GM23338 (cell line): ENCODE measurements around the gene GRWD1. TPM values are rescaled to one million over a fixed set of nuclear protein-coding genes. Genes with fewer than 3 reads are reported as not detected.

Source experiments
- ATAC-seq: fragments of 200-7000 bp; cut with Tn5 transposase; 3 replicates; pipeline ENCODE4 v1.9.1; 2020
- DNase-seq: peaks from one replicate; pipeline ENCODE4 v3.0.0-alpha.2; 2015; ENCODE audit warnings: low spot score
- H2AFZ ChIP-seq: fragments of 200-600 bp; sonication (generic); 2 replicates; pipeline ENCODE4 v1.8.0; 2016; ENCODE audit warnings: antibody characterized with exemption, mild to moderate bottlenecking, moderate library complexity
- H3F3A ChIP-seq: fragments of 200-600 bp; sonication (generic); replicated peaks from 2 replicates; pipeline ENCODE4 v1.8.0; 2017; ENCODE audit warnings: antibody characterized with exemption, mixed run types, low read depth
- H3K27ac ChIP-seq: fragments of 200-600 bp; sonication (generic); 2 replicates; pipeline ENCODE4 v1.6.1; 2016; ENCODE audit warnings: low read depth
- H3K27me3 ChIP-seq: fragments of 200-600 bp; sonication (generic); 2 replicates; pipeline ENCODE4 v1.8.0; 2016; ENCODE audit warnings: mild to moderate bottlenecking, mixed run types, moderate library complexity; ENCODE audit not compliant: insufficient read depth
- H3K36me3 ChIP-seq: fragments of 200-600 bp; sonication (generic); 2 replicates; pipeline ENCODE4 v1.8.0; 2016; ENCODE audit warnings: mild to moderate bottlenecking; ENCODE audit not compliant: insufficient read depth
- H3K4me1 ChIP-seq: fragments of 200-600 bp; sonication (generic); 2 replicates; pipeline ENCODE4 v1.8.0; 2016; ENCODE audit warnings: mild to moderate bottlenecking, moderate library complexity; ENCODE audit not compliant: insufficient read depth
- H3K4me2 ChIP-seq: fragments of 200-600 bp; sonication (generic); 2 replicates; pipeline ENCODE4 v1.7.1; 2017; ENCODE audit warnings: mixed run types
- H3K4me3 ChIP-seq: fragments of 200-600 bp; sonication (generic); 2 replicates; pipeline ENCODE4 v1.6.1; 2016; ENCODE audit warnings: mixed run types
- H3K79me2 ChIP-seq: fragments of 200-600 bp; sonication (generic); replicated peaks from 2 replicates; pipeline ENCODE4 v1.8.0; 2017; ENCODE audit warnings: mild to moderate bottlenecking; ENCODE audit not compliant: insufficient read depth
- H3K9me2 ChIP-seq: fragments of 200-600 bp; sonication (generic); 2 replicates; pipeline ENCODE4 v1.8.0; 2017; ENCODE audit not compliant: insufficient read depth
- H4K20me1 ChIP-seq: fragments of 200-600 bp; sonication (generic); replicated peaks from 2 replicates; pipeline ENCODE4 v1.8.0; 2017; ENCODE audit warnings: mild to moderate bottlenecking; ENCODE audit not compliant: insufficient read depth
- H3K27ac Mint-ChIP-seq: 2 replicates; pipeline ENCODE4 v1.8.0; 2020; ENCODE audit warnings: inconsistent platforms, mild to moderate bottlenecking, moderate library complexity, mixed read lengths
- H3K27me3 Mint-ChIP-seq: 3 replicates; pipeline ENCODE4 v1.8.0; 2022; ENCODE audit warnings: low read depth, mild to moderate bottlenecking, moderate library complexity, mixed read lengths, inconsistent platforms; ENCODE audit not compliant: insufficient read depth, poor library complexity
- H3K36me3 Mint-ChIP-seq: 3 replicates; pipeline ENCODE4 v1.8.0; 2021; ENCODE audit warnings: low read depth, mild to moderate bottlenecking, inconsistent platforms, moderate library complexity, mixed read lengths
- H3K4me1 Mint-ChIP-seq: 3 replicates; pipeline ENCODE4 v1.8.0; 2020; ENCODE audit warnings: mild to moderate bottlenecking, inconsistent platforms, mixed read lengths
- H3K4me3 Mint-ChIP-seq: 3 replicates; pipeline ENCODE4 v1.8.0; 2021; ENCODE audit warnings: moderate library complexity, mild to moderate bottlenecking, inconsistent platforms, mixed read lengths
- H3K9me3 Mint-ChIP-seq: 3 replicates; pipeline ENCODE4 v1.8.0; 2020; ENCODE audit warnings: moderate library complexity, mild to moderate bottlenecking, inconsistent platforms, mixed read lengths
- CREB1 ChIP-seq: fragments of 250-450 bp; sonication (Bioruptor Pico); IDR thresholded peaks from 2 replicates; pipeline ENCODE4 v1.5.0; 2020; ENCODE audit warnings: low read depth, mild to moderate bottlenecking, moderate library complexity
- ETS1 ChIP-seq: IDR thresholded peaks from 2 replicates; pipeline ENCODE4 v1.6.1; 2016; ENCODE audit warnings: antibody characterized with exemption
- EZH2 ChIP-seq: fragments of 200-600 bp; sonication (generic); IDR thresholded peaks from one replicate; pipeline ENCODE4 v1.8.0; 2017; ENCODE audit warnings: antibody characterized with exemption, mild to moderate bottlenecking, low read depth; ENCODE audit not compliant: unreplicated experiment
- JUNB ChIP-seq: IDR thresholded peaks from one replicate; pipeline ENCODE4 v1.6.1; 2016; ENCODE audit warnings: antibody characterized with exemption; ENCODE audit not compliant: unreplicated experiment
- POLR2AphosphoS5 ChIP-seq: IDR thresholded peaks from 2 replicates; pipeline ENCODE4 v1.6.1; 2016; ENCODE audit warnings: antibody characterized with exemption, low read depth
- STAT1 ChIP-seq: IDR thresholded peaks from one replicate; pipeline ENCODE4 v1.6.1; 2016; ENCODE audit warnings: antibody characterized with exemption; ENCODE audit not compliant: unreplicated experiment
- ZNF114 ChIP-seq: fragments of 250-450 bp; sonication (Bioruptor Pico); IDR thresholded peaks from 2 replicates; pipeline ENCODE4 v1.5.0; 2020; ENCODE audit warnings: mild to moderate bottlenecking, moderate library complexity
- polyA plus RNA-seq: library from polyadenylated mRNA; unstranded; fragments of >200 nt; fragmentation: Nextera tagmentation; extraction: Ambion mirVana; gene quantifications from 2 replicates; pipeline ENCODE4 v1.2.1, GENCODE V29; 2016
- total RNA-seq: library from RNA; depleted of rRNA; stranded (reverse); fragments of >200 nt; shearing (Covaris generic); gene quantifications from 2 replicates; pipeline ENCODE4 v1.2.3, GENCODE V29; 2014
- TF ChIP-seq, protein P1 (sequence below): fragments of 250-450 bp; sonication (Bioruptor Pico); IDR thresholded peaks from 2 replicates; pipeline ENCODE4 v1.5.0; 2020; ENCODE audit warnings: mild to moderate bottlenecking, moderate library complexity

The GRWD1 gene
- total and polyA plus RNA-seq, 2 experiments from 2014 or later, result 23.2 to 58.0 TPM

DNA sequence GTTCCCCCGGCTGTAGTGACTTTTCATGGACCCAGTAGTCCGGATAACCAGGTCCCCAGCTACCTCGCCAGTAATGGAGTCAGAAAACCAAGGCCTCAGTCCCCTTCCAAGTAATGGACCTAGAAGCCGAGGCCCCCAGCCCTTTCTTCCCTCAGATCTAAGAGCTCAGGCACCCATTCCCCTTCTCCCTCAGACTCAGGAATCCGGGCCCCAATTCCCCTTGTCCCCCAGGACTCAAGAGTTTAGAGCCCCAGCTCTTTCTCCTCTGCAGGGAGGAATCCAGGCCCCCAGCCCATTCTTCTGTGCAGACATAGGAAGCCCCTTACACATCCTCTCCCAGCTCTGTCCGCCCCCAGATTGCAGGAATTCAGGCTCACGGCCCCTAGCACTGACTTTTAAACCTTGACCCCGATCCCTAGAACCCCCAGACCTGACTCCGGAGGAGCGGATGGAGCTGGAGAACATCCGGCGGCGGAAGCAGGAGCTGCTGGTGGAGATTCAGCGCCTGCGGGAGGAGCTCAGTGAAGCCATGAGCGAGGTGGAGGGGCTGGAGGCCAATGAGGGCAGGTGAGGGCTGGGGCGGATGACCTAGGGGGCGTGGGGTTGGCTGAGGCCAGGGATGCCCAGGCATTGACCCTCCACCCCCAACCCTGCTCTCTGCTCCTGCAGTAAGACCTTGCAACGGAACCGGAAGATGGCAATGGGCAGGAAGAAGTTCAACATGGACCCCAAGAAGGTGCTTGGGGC is 24.3 kb downstream of the GRWD1 start (continued):
- no peak for TF ChIP-seq EZH2
- TF ChIP-seq JUNB, result no peak
- TF ChIP-seq CREB1 (CRISPR knock-in tag), result no peak
- TF ChIP-seq, protein P1, sequence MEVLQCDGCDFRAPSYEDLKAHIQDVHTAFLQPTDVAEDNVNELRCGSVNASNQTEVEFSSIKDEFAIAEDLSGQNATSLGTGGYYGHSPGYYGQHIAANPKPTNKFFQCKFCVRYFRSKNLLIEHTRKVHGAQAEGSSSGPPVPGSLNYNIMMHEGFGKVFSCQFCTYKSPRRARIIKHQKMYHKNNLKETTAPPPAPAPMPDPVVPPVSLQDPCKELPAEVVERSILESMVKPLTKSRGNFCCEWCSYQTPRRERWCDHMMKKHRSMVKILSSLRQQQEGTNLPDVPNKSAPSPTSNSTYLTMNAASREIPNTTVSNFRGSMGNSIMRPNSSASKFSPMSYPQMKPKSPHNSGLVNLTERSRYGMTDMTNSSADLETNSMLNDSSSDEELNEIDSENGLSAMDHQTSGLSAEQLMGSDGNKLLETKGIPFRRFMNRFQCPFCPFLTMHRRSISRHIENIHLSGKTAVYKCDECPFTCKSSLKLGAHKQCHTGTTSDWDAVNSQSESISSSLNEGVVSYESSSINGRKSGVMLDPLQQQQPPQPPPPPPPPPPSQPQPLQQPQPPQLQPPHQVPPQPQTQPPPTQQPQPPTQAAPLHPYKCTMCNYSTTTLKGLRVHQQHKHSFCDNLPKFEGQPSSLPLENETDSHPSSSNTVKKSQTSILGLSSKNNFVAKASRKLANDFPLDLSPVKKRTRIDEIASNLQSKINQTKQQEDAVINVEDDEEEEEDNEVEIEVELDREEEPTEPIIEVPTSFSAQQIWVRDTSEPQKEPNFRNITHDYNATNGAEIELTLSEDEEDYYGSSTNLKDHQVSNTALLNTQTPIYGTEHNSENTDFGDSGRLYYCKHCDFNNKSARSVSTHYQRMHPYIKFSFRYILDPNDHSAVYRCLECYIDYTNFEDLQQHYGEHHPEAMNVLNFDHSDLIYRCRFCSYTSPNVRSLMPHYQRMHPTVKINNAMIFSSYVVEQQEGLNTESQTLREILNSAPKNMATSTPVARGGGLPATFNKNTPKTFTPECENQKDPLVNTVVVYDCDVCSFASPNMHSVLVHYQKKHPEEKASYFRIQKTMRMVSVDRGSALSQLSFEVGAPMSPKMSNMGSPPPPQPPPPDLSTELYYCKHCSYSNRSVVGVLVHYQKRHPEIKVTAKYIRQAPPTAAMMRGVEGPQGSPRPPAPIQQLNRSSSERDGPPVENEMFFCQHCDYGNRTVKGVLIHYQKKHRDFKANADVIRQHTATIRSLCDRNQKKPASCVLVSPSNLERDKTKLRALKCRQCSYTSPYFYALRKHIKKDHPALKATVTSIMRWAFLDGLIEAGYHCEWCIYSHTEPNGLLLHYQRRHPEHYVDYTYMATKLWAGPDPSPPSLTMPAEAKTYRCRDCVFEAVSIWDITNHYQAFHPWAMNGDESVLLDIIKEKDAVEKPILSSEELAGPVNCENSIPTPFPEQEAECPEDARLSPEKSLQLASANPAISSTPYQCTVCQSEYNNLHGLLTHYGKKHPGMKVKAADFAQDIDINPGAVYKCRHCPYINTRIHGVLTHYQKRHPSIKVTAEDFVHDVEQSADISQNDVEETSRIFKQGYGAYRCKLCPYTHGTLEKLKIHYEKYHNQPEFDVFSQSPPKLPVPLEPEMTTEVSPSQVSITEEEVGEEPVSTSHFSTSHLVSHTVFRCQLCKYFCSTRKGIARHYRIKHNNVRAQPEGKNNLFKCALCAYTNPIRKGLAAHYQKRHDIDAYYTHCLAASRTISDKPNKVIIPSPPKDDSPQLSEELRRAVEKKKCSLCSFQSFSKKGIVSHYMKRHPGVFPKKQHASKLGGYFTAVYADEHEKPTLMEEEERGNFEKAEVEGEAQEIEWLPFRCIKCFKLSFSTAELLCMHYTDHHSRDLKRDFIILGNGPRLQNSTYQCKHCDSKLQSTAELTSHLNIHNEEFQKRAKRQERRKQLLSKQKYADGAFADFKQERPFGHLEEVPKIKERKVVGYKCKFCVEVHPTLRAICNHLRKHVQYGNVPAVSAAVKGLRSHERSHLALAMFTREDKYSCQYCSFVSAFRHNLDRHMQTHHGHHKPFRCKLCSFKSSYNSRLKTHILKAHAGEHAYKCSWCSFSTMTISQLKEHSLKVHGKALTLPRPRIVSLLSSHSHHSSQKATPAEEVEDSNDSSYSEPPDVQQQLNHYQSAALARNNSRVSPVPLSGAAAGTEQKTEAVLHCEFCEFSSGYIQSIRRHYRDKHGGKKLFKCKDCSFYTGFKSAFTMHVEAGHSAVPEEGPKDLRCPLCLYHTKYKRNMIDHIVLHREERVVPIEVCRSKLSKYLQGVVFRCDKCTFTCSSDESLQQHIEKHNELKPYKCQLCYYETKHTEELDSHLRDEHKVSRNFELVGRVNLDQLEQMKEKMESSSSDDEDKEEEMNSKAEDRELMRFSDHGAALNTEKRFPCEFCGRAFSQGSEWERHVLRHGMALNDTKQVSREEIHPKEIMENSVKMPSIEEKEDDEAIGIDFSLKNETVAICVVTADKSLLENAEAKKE, result no peak

DNA sequence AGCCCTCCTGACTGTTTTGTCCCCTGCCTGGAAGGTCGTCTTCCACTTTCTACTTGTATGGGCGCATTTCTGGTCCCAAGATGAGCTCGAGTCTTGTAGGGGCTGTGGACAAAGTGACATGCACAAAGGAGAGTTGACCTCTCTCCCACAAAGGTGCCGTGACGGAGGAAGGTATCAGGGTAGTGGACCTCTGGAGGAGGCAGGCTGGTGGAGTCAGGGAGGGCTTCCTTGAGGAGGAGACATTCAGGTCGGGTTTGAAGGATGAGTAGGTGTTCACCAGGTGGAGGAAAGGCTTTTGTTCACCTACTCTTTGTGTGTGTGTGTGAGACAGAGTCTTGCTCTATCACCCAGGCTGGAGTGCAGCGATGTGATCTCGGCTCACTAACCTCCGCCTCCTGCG is 25.1 kb downstream of the GRWD1 start:
- Histone ChIP-seq H4K20me1 (peaks cover 14% of the 10 kb centered on the region), H3F3A (peaks cover 22% of the 10 kb centered on the region; the same call in 1 of the 2 replicates), H3K4me2 (no peak overlapping the region), H3K27ac (no peak overlapping the region), H2AFZ (no peak overlapping the region), H3K27me3 (no peaks in the 10 kb centered on the region), H3K4me3 (no peak overlapping the region), H3K79me2 (peaks cover 13% of the 10 kb centered on the region), H3K4me1 (peaks cover 8% of the 10 kb centered on the region; the same call in 1 of the 2 replicates), H3K36me3 (peaks cover 42% of the 10 kb centered on the region), H3K9me2 (no peaks in the 10 kb centered on the region)
- H3K9me3 Mint-ChIP-seq, result no peaks in the 10 kb centered on the region
- H3K4me1 Mint-ChIP-seq, result peaks cover 14% of the 10 kb centered on the region
- peaks cover 24% of the 10 kb centered on the region for H3K27me3 Mint-ChIP-seq
- no peak overlapping the region; the same call in 1 of the 2 replicates for H3K27ac Mint-ChIP-seq
- ATAC-seq (no peak), DNase-seq (no peak)
- peak overlapping the region; percentile 90 for H3K4me3 Mint-ChIP-seq
- peaks cover 59% of the 10 kb centered on the region for H3K36me3 Mint-ChIP-seq
- TF ChIP-seq EZH2 (no peak), ZNF114 (no peak), POLR2AphosphoS5 (no peak), STAT1 (no peak), ETS1 (no peak)
- TF ChIP-seq, protein P1, result no peak
